AG04450 (cell line): Measurements from ENCODE around the gene LONP2. TPM values are rescaled to one million over a fixed set of nuclear protein-coding genes. Genes with fewer than 3 reads are reported as not detected.

ENCODE experiments used
- CTCF ChIA-PET: fragments of 300-600, 350-600 bp; formaldehyde crosslinking; extraction: SDS; loops from one replicate; lab custom pipeline; 2022; ENCODE audit warnings: antibody characterized with exemption, inconsistent platforms; lab: Charles Lee
- POLR2A ChIA-PET: fragments of 350-600 bp; formaldehyde crosslinking; extraction: SDS; loops from one replicate; lab custom pipeline; 2021; ENCODE audit warnings: antibody characterized with exemption, inconsistent platforms; lab: Yijun Ruan, JAX
- DNase-seq: peaks from one replicate; pipeline ENCODE4 v3.0.0-alpha.2; 2011; ENCODE audit warnings: low read depth, low spot score
- H3K27ac ChIP-seq: one replicate; pipeline ENCODE4 v1.5.1; 2012; ENCODE audit warnings: low read depth, low read length, control low read depth
- H3K27me3 ChIP-seq: one replicate; pipeline ENCODE4 v1.6.0; 2012; ENCODE audit warnings: low read length; ENCODE audit not compliant: control insufficient read depth, insufficient read depth
- H3K4me3 ChIP-seq: 2 replicates; pipeline ENCODE4 v1.5.1; 2011; ENCODE audit warnings: mild to moderate bottlenecking, low read depth, low read length, control low read depth
- H3K9me3 ChIP-seq: 2 replicates; pipeline ENCODE4 v1.5.1; 2012; ENCODE audit warnings: low read length; ENCODE audit not compliant: control insufficient read depth, insufficient read depth
- CTCF ChIP-seq: IDR thresholded peaks from 2 replicates; pipeline ENCODE4 v1.5.1; 2011; ENCODE audit warnings: low read depth, low read length, control low read depth, inconsistent platforms
- polyA plus RNA-seq: library from polyadenylated mRNA; depleted of rRNA; stranded (reverse); fragments of >200 nt; gene quantifications from 2 replicates; pipeline ENCODE4 v1.2.3, GENCODE V29; 2011

The LONP2 gene
- polyA plus RNA-seq, 1 experiment, result 63.7 TPM

- Histone ChIP-seq H3K4me3 (no peak within 1 kb of the TSS), H3K9me3 (no peaks in the 10 kb centered on the region; the same call in 1 of the 2 replicates), H3K27ac (no peak within 1 kb of the TSS), H3K27me3 (no peaks in the 10 kb centered on the region)
- no peak for TF ChIP-seq CTCF
- ChIA-PET POLR2A (no interaction called here), CTCF (interaction anchor here (0.5 to 2.2 kb wide), 4 partner anchors 376 to 1106 kb away, joined by 3 to 14 read pairs (median 4); no protein-coding TSS in a partner anchor)
- DNase-seq, result no peak
Measured at GRCh38 chr16:48247311-48247710, 3.2 kb downstream of the LONP2 start, which contains the start of gene ABCC11. Gene ABCC11 (minus strand): TSS chr16:48247539. CDS start chr16:48231921, 15,618 bp downstream.

GRCh38 chr16:48250520-48251278, 6.6 kb downstream of the LONP2 start:
- H3K9me3 ChIP-seq, result no peaks in the 10 kb centered on the region
- ChIA-PET CTCF (interaction anchor here (0.6 to 2.1 kb wide), 4 partner anchors 28 to 380 kb away, joined by 3 to 8 read pairs (median 4); no protein-coding TSS in a partner anchor), POLR2A (no interaction called here)
- H3K4me3 ChIP-seq, result no peak overlapping the region
- H3K27me3 ChIP-seq, result no peaks in the 10 kb centered on the region
- TF ChIP-seq CTCF, result no peak
- DNase-seq, result no peak
- no peak overlapping the region for H3K27ac ChIP-seq

- H3K4me3 ChIP-seq, result no peak overlapping the region
- no peak for DNase-seq
- no peaks in the 10 kb centered on the region for H3K9me3 ChIP-seq
- H3K27ac ChIP-seq, result no peak overlapping the region
- ChIA-PET POLR2A (no interaction called here), CTCF (interaction anchor here (1.2 to 2.1 kb wide), 3 partner anchors 20 to 379 kb away, joined by 4 to 8 read pairs (median 5); no protein-coding TSS in a partner anchor)
- no peaks in the 10 kb centered on the region for H3K27me3 ChIP-seq
- TF ChIP-seq CTCF, result no peak
Measured at GRCh38 chr16:48252013-48252412, 7.9 kb downstream of the LONP2 start.

- no peak for TF ChIP-seq CTCF
- ChIA-PET POLR2A (no interaction called here), CTCF (interaction anchor here (0.6 to 1.6 kb wide), 7 partner anchors 10 to 1114 kb away, joined by 3 to 7 read pairs (median 3); no protein-coding TSS in a partner anchor)
- no peaks in the 10 kb centered on the region for H3K9me3 ChIP-seq
- DNase-seq, result no peak
- no peaks in the 10 kb centered on the region for H3K27me3 ChIP-seq
- H3K27ac ChIP-seq, result no peak overlapping the region
- no peak overlapping the region for H3K4me3 ChIP-seq
Measured at GRCh38 chr16:48256579-48257177, 12.6 kb downstream of the LONP2 start.
